Activated naive CD8-positive, alpha-beta T cell (primary cell): ENCODE data around the gene TMEM45A.

Experiments
- H3K27ac Mint-ChIP-seq: one replicate; pipeline ENCODE4 v1.8.0; 2021; ENCODE audit warnings: mixed read lengths
- H3K27me3 Mint-ChIP-seq: one replicate; pipeline ENCODE4 v1.8.0; 2021; ENCODE audit warnings: mixed read lengths
- H3K36me3 Mint-ChIP-seq: one replicate; pipeline ENCODE4 v1.8.0; 2021; ENCODE audit warnings: mixed read lengths
- H3K4me1 Mint-ChIP-seq: one replicate; pipeline ENCODE4 v1.8.0; 2021; ENCODE audit warnings: low read depth, mixed read lengths
- H3K4me3 Mint-ChIP-seq: one replicate; pipeline ENCODE4 v1.8.0; 2021; ENCODE audit warnings: mild to moderate bottlenecking, mixed read lengths
- H3K9me3 Mint-ChIP-seq: one replicate; pipeline ENCODE4 v1.8.0; 2021; ENCODE audit warnings: low read depth, mixed read lengths

TMEM45A gene

GRCh38 chr3:100590840-100591147, 98.4 kb downstream of the TMEM45A start:
- Mint-ChIP-seq H3K4me1 (peaks cover 2% of the 10 kb centered on the region), H3K4me3 (no peak overlapping the region), H3K9me3 (no peaks in the 10 kb centered on the region), H3K27me3 (no peaks in the 10 kb centered on the region), H3K36me3 (no peaks in the 10 kb centered on the region), H3K27ac (no peak overlapping the region)

- H3K4me3 Mint-ChIP-seq, result no peak overlapping the region
These were observed 99.0 kb downstream of the TMEM45A start for GRCh38 chr3:100591411-100591810.

GRCh38 chr3:100600181-100601042, 108.0 kb downstream of the TMEM45A start:
- no peak overlapping the region for H3K27ac Mint-ChIP-seq
- peaks cover 3% of the 10 kb centered on the region for H3K27me3 Mint-ChIP-seq
- H3K4me3 Mint-ChIP-seq, result no peak overlapping the region
- no peaks in the 10 kb centered on the region for H3K36me3 Mint-ChIP-seq
- H3K9me3 Mint-ChIP-seq, result no peaks in the 10 kb centered on the region
- H3K4me1 Mint-ChIP-seq, result peaks cover 16% of the 10 kb centered on the region

More at GRCh38 chr3:100591411-100591810, 99.0 kb downstream of the TMEM45A start:
- Mint-ChIP-seq H3K4me1 (peaks cover 2% of the 10 kb centered on the region), H3K36me3 (no peaks in the 10 kb centered on the region), H3K27me3 (no peaks in the 10 kb centered on the region), H3K9me3 (no peaks in the 10 kb centered on the region), H3K27ac (no peak overlapping the region)

DNA sequence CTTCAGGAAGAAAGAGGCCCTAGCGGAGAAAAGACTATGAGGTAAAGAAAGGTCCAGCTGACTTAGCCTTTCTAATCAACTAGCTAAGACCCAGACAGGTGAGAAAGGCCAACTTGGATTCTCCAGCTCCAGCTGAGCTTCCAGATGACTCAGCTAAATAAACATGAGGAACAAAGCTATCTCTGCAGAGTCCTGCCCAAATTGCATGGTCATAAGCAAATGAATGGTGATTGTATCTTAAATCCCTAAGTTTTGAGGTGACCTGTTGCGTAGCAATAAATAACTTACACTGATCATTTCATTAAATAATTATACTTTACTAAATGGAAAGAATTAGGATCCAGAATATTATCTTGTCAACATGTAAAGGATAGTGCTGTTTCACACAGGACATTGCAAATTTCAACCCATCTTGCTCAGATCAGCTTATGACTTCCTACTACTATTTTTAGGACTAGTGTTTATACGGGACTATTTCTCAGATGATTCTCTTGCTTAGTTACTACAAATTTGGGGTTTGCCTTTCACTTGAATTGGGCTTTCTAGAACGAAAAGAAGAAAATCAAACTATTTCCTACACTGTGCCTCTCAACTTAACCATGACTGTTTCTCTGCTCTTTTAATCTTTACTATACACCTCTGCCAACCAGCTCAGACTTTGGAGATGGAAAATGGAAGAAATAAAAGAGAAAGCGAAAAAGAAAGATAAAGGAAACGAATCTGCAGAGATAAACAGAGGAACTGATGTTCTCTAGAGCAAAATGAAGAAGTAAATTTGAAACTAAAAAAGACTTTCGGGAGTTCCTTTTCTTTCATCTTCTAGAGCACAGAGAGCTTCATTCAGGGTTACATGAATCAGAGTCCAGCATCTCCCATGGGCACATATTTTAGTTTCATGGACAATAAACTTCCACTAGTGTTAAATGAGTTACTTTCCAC, 110.4 kb downstream of the TMEM45A start:
- Mint-ChIP-seq H3K36me3 (no peaks in the 10 kb centered on the region), H3K4me3 (peak overlapping the region; percentile 11), H3K27ac (peak overlapping the region; percentile 0), H3K27me3 (peaks cover 9% of the 10 kb centered on the region), H3K4me1 (peaks cover 16% of the 10 kb centered on the region), H3K9me3 (no peaks in the 10 kb centered on the region)

DNA sequence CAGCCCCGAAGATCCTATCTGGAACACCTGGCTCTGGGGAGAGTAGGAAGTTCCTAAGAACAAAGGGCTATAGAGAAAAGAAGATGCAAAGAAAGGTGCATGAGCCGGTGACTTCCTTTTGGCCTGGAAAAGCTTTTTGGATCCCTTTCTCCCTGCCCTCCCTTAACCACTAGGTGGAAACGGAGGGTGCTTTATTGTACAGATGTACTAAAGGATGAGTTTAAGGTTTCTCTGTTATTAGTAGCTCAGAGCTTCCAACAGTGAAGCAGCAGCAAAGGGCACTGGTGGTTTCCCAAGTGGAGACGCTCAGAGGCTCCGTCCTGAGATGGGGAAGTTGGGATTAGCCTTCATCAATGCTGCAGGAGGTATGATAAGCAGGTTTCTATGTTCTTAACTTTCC, 111.0 kb downstream of the TMEM45A start:
- Mint-ChIP-seq H3K27me3 (peaks cover 10% of the 10 kb centered on the region), H3K27ac (peak overlapping the region; percentile 0), H3K4me3 (peak overlapping the region; percentile 11), H3K4me1 (peaks cover 16% of the 10 kb centered on the region), H3K36me3 (no peaks in the 10 kb centered on the region), H3K9me3 (no peaks in the 10 kb centered on the region)

DNA sequence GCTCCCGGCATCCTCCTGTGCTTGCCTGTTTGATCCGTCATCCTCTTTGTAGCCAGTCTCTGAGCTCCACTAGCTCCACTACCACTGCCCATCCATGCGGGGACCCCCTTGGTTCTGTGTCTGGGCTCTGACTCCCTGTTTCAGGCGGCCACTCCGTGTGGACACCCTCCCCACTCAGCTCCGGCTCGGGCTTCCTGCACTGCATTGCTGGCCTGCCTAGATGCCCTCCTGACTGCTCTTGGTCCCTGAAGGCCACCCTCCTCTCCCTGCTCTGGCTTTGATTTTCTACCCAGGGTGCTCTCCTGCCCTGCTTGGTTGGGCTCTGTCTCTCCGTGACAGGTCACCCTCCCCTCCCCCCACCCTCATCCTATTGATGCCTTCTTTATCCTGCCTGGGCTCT, 112.9 kb downstream of the TMEM45A start:
- Mint-ChIP-seq H3K36me3 (no peaks in the 10 kb centered on the region), H3K4me3 (no peak overlapping the region), H3K27ac (no peak overlapping the region), H3K27me3 (peaks cover 13% of the 10 kb centered on the region), H3K4me1 (peaks cover 19% of the 10 kb centered on the region), H3K9me3 (no peaks in the 10 kb centered on the region)

DNA sequence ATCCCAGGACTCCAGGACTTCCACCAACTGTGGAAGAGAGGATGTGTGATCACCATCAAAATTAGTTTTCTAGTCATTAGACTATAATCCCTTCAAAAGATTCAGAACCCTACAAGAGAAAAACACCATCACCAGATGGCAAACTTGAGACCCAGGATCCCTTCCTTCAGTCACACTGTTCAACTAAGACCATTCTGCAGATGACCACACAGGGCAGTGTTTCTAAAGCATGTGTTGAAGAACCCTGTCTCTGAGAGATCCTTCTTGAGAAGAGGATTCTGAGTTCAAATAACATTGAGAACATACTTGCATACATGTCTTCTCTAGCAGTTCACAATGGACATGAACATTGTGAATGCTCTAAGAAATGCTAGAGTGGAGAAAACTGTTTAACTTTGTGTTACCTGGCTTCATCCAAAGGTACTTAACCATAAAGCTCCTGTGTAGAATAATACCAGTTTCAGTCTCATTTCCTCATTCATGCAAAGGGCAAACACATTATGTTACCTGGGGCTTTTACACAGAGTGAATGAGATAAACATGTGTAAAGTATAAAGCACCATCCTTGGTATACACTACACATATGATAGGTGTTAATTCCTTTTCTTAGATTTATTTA, 114.6 kb downstream of the TMEM45A start:
- no peaks in the 10 kb centered on the region for H3K9me3 Mint-ChIP-seq
- H3K4me1 Mint-ChIP-seq, result peaks cover 17% of the 10 kb centered on the region
- no peak overlapping the region for H3K4me3 Mint-ChIP-seq
- H3K27me3 Mint-ChIP-seq, result peaks cover 17% of the 10 kb centered on the region
- H3K36me3 Mint-ChIP-seq, result no peaks in the 10 kb centered on the region
- no peak overlapping the region for H3K27ac Mint-ChIP-seq

DNA sequence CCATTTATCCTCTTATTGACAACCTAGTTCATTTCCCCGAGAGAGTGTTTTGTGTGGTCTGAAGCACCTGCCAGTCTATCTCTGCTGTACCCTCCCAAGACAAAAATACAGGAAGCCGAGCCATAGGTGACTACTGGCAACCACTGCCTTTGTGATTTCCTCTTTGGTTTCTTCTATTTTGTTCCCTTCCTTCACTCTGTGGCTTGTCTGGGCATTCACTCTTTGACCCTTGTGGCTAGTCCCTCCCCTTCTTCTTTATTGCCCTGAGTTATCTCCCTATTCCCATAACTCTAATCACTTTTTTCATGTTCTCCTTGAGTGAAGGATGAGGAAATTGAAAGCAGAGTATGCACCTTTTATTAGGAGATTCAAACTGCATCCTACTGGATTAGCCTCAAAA, 116.9 kb downstream of the TMEM45A start, which contains the start of gene ADGRG7:
Gene ADGRG7, plus strand, starts transcription at position 297 of the 400 bp plus-strand sequence. CDS start 256 bp downstream, outside the sequence.
- no peaks in the 10 kb centered on the region for H3K36me3 Mint-ChIP-seq
- no peak within 1 kb of the TSS for H3K4me3 Mint-ChIP-seq
- H3K9me3 Mint-ChIP-seq, result no peaks in the 10 kb centered on the region
- H3K27me3 Mint-ChIP-seq, result peaks cover 22% of the 10 kb centered on the region
- H3K4me1 Mint-ChIP-seq, result peaks cover 7% of the 10 kb centered on the region
- no peak within 1 kb of the TSS for H3K27ac Mint-ChIP-seq

DNA sequence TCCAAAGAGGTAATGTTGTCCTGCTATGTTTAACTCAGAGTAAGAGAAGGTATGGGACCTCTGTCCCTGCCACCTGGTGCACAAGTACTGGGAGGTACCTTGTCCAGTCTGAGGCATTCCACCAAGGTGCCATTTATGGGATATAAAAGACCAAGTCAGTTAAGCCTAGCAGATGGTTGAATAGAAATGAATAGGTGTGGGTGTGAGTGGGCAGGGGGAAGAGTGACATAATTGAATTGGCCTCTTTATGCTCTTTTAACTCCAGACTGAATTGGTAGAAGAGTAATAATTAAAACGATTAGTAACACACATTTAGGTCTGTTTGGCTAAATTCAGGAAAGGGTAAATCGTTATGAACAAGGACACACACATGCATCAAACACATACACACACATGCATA, 117.5 kb downstream of the TMEM45A start:
- H3K27me3 Mint-ChIP-seq, result peaks cover 22% of the 10 kb centered on the region
- H3K4me3 Mint-ChIP-seq, result no peak overlapping the region
- no peaks in the 10 kb centered on the region for H3K36me3 Mint-ChIP-seq
- no peak overlapping the region for H3K27ac Mint-ChIP-seq
- H3K4me1 Mint-ChIP-seq, result peaks cover 7% of the 10 kb centered on the region
- no peaks in the 10 kb centered on the region for H3K9me3 Mint-ChIP-seq

- Mint-ChIP-seq H3K4me3 (no peak overlapping the region), H3K4me1 (peaks cover 7% of the 10 kb centered on the region), H3K9me3 (no peaks in the 10 kb centered on the region), H3K36me3 (no peaks in the 10 kb centered on the region), H3K27me3 (peaks cover 22% of the 10 kb centered on the region), H3K27ac (no peak overlapping the region)
These were observed 118.8 kb downstream of the TMEM45A start for GRCh38 chr3:100611221-100611620.

GRCh38 chr3:100613721-100614390, 121.4 kb downstream of the TMEM45A start:
- peaks cover 7% of the 10 kb centered on the region for H3K4me1 Mint-ChIP-seq
- no peaks in the 10 kb centered on the region for H3K9me3 Mint-ChIP-seq
- H3K27me3 Mint-ChIP-seq, result peaks cover 14% of the 10 kb centered on the region
- no peaks in the 10 kb centered on the region for H3K36me3 Mint-ChIP-seq
- no peak overlapping the region for H3K4me3 Mint-ChIP-seq
- no peak overlapping the region for H3K27ac Mint-ChIP-seq

GRCh38 chr3:100614941-100615340, 122.5 kb downstream of the TMEM45A start:
- Mint-ChIP-seq H3K27ac (no peak overlapping the region), H3K36me3 (no peaks in the 10 kb centered on the region)

GRCh38 chr3:100615684-100616083, 123.3 kb downstream of the TMEM45A start:
- Mint-ChIP-seq H3K27me3 (peaks cover 12% of the 10 kb centered on the region), H3K4me3 (no peak overlapping the region), H3K36me3 (no peaks in the 10 kb centered on the region), H3K4me1 (no peaks in the 10 kb centered on the region), H3K9me3 (no peaks in the 10 kb centered on the region), H3K27ac (no peak overlapping the region)

More at GRCh38 chr3:100614941-100615340, 122.5 kb downstream of the TMEM45A start:
- no peaks in the 10 kb centered on the region for H3K9me3 Mint-ChIP-seq
- H3K4me1 Mint-ChIP-seq, result no peaks in the 10 kb centered on the region
- H3K4me3 Mint-ChIP-seq, result no peak overlapping the region
- peaks cover 12% of the 10 kb centered on the region for H3K27me3 Mint-ChIP-seq

DNA sequence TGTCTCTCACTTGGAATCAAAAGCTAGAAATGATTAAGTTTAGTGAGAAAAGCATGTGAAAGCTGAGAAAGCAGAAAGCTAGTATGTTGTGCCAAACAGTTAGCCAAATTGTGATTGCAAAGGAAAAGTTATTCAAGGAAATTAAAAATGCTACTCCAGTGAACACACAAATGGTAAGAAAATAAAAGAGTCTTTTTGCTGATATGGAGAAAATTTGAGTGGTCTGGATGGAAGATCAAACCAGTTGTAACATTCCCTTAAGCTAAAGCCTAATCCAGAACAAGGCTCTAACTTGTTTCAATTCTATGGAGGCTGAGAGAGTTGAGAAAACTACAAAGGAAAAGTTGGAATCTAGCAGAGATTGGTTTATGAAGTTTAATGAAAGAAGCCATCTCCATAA, 128.8 kb downstream of the TMEM45A start:
- H3K4me1 Mint-ChIP-seq, result no peaks in the 10 kb centered on the region
- peaks cover 1% of the 10 kb centered on the region for H3K27me3 Mint-ChIP-seq
- H3K9me3 Mint-ChIP-seq, result no peaks in the 10 kb centered on the region
- no peak overlapping the region for H3K4me3 Mint-ChIP-seq
- H3K27ac Mint-ChIP-seq, result no peak overlapping the region
- H3K36me3 Mint-ChIP-seq, result no peaks in the 10 kb centered on the region
